Measurements from ENCODE around the gene CSTF2T.

The CSTF2T gene

GRCh38 chr10:51699475-51700227 lies at the start of gene CSTF2T:
CSTF2T (minus strand) TSS chr10:51699595; CDS start chr10:51699549, 46 bp downstream.
- DNase-seq (ENCODE audit: low read depth), result peak; percentile 88

- no peak for DNase-seq (ENCODE audit: low read depth)
These were observed 49.6 kb upstream of the CSTF2T start for GRCh38 chr10:51748959-51749358.

- DNase-seq (ENCODE audit: low read depth), result no peak
These were observed 47.8 kb upstream of the CSTF2T start for GRCh38 chr10:51747216-51747615.

- DNase-seq (ENCODE audit: low read depth), result no peak
These were observed 46.0 kb upstream of the CSTF2T start for GRCh38 chr10:51745397-51745796.

- no peak for DNase-seq (ENCODE audit: low read depth)
These were observed 45.0 kb upstream of the CSTF2T start for GRCh38 chr10:51744235-51745000.

GRCh38 chr10:51743146-51743545 lies 43.8 kb upstream of the CSTF2T start:
- DNase-seq (ENCODE audit: low read depth), result no peak

GRCh38 chr10:51733057-51733456 lies 33.7 kb upstream of the CSTF2T start:
- no peak for DNase-seq (ENCODE audit: low read depth)

GRCh38 chr10:51729822-51730555 lies 30.6 kb upstream of the CSTF2T start:
- DNase-seq (ENCODE audit: low read depth), result no peak

- no peak for DNase-seq (ENCODE audit: low read depth)
These were observed 24.6 kb upstream of the CSTF2T start for GRCh38 chr10:51724038-51724437.

- DNase-seq (ENCODE audit: low read depth), result no peak
These were observed 19.5 kb upstream of the CSTF2T start for GRCh38 chr10:51718804-51719291.

GRCh38 chr10:51716981-51717380 lies 17.6 kb upstream of the CSTF2T start:
- DNase-seq (ENCODE audit: low read depth), result no peak

- no peak for DNase-seq (ENCODE audit: low read depth)
These were observed 12.1 kb upstream of the CSTF2T start for GRCh38 chr10:51711519-51711891.

- no peak for DNase-seq (ENCODE audit: low read depth)
These were observed 10.1 kb upstream of the CSTF2T start for GRCh38 chr10:51709324-51709972.

GRCh38 chr10:51708609-51709008 lies 9.2 kb upstream of the CSTF2T start:
- DNase-seq (ENCODE audit: low read depth), result no peak

- no peak for DNase-seq (ENCODE audit: low read depth)
These were observed 8.5 kb upstream of the CSTF2T start for GRCh38 chr10:51707821-51708424.

GRCh38 chr10:51707392-51707791 lies 8.0 kb upstream of the CSTF2T start:
- DNase-seq (ENCODE audit: low read depth), result no peak

- DNase-seq (ENCODE audit: low read depth), result no peak
These were observed 6.8 kb upstream of the CSTF2T start for GRCh38 chr10:51706225-51706624.

GRCh38 chr10:51705774-51706173 lies 6.4 kb upstream of the CSTF2T start:
- no peak for DNase-seq (ENCODE audit: low read depth)

GRCh38 chr10:51700228-51700817 lies 928 bp upstream of the CSTF2T start:
- DNase-seq (ENCODE audit: low read depth), result no peak

GRCh38 chr10:51699145-51699474 lies 285 bp downstream of the CSTF2T start:
- DNase-seq (ENCODE audit: low read depth), result no peak

GRCh38 chr10:51698473-51699063 lies 827 bp downstream of the CSTF2T start:
- no peak for DNase-seq (ENCODE audit: low read depth)

Measured in activated gamma-delta T cell treated with anti-CD3 and anti-CD28 coated beads, Interleukin-2, amount 50 U/mL, for 16 hours (primary cell).